ENCODE data around the gene GRAP. TPM values are rescaled to one million over a fixed set of nuclear protein-coding genes. Genes with fewer than 3 reads are reported as not detected.

The GRAP gene
- total and polyA plus RNA-seq, 9 of the 15 experiments (the other 6 are each of a cell fraction or from before 2014, with no cell fraction given) = 0.07 to 0.41 (median 0.19) TPM; not detected in 5

GRCh38 chr17:19004421-19005136 lies 42.2 kb downstream of the GRAP start, which contains the start of gene FAM83G (continued):
- TF ChIP-seq, protein P1, sequence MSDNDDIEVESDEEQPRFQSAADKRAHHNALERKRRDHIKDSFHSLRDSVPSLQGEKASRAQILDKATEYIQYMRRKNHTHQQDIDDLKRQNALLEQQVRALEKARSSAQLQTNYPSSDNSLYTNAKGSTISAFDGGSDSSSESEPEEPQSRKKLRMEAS (CRISPR knock-in tag; IDR thresholded peaks at IDR 0.05) = peak; percentile 57
- TF ChIP-seq YBX1 (IDR thresholded peaks at IDR 0.05) = no peak
- TF ChIP-seq JUND (IDR thresholded peaks at IDR 0.05; ENCODE audit: borderline replicate concordance, low read depth, low read length) = peak; percentile 90
- peak; percentile 81; the same call in 2 of the 3 replicates for TF ChIP-seq JUND (tag; IDR thresholded peaks at IDR 0.05; ENCODE audit: borderline replicate concordance, low read depth, low read length)
- TF ChIP-seq, protein P2, sequence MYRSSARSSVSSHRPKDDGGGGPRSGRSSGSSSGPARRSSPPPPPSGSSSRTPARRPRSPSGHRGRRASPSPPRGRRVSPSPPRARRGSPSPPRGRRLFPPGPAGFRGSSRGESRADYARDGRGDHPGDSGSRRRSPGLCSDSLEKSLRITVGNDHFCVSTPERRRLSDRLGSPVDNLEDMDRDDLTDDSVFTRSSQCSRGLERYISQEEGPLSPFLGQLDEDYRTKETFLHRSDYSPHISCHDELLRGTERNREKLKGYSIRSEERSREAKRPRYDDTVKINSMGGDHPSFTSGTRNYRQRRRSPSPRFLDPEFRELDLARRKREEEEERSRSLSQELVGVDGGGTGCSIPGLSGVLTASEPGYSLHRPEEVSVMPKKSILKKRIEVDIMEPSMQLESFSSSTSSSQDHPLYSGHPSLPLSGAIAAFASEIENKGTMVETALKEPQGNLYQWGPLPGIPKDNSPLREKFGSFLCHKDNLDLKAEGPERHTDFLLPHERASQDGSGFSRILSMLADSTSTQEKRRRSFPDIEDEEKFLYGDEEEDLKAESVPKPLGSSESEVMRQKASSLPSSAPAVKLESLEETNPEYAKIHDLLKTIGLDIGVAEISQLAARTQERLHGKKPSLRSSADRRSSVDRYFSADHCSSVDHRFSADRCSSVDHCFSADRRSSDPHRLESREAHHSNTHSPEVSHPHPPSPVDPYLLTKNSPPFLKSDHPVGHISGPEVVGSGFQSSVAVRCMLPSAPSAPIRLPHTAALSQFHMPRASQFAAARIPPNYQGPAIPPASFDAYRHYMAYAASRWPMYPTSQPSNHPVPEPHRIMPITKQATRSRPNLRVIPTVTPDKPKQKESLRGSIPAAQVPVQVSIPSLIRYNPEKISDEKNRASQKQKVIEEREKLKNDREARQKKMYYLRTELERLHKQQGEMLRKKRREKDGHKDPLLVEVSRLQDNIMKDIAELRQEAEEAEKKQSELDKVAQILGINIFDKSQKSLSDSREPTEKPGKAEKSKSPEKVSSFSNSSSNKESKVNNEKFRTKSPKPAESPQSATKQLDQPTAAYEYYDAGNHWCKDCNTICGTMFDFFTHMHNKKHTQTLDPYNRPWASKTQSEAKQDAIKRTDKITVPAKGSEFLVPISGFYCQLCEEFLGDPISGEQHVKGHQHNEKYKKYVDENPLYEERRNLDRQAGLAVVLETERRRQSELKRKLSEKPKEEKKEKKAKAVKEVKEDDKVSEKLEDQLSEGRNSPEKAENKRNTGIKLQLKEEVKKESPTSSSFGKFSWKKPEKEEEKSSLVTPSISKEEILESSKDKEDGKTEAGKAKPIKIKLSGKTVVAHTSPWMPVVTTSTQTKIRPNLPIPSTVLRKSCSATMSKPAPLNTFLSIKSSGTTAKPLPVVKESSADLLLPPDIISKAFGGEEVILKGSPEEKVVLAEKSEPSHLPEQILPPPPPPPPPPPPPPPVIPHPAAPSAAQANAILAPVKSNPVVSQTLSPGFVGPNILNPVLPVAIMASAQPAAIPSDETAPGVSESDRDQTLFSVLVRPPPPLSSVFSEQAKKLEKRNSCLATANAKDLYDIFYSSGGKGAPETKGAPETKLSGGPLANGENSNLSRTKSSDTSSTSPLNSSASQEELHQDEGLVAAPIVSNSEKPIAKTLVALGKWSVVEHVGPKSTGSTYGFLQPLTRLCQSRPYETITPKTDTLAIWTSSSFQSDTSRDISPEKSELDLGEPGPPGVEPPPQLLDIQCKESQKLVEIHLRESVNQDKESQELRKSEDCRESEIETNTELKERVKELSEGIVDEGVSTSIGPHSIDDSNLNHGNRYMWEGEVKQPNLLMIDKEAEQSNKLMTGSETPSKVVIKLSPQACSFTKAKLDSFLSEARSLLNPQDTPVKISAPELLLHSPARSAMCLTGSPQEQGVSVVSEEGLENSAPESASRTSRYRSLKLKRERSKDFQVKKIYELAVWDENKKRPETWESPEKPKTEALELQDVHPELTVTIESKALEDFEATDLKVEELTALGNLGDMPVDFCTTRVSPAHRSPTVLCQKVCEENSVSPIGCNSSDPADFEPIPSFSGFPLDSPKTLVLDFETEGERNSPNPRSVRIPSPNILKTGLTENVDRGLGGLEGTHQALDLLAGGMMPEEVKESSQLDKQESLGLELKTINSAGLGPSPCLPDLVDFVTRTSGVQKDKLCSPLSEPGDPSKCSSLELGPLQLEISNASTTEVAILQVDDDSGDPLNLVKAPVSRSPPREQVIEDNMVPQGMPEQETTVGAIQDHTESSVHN (IDR thresholded peaks at IDR 0.05; ENCODE audit: borderline replicate concordance in 1 of 2, low read depth in 1 of 2) = no peak
- TF ChIP-seq TEAD4 (IDR thresholded peaks at IDR 0.05; ENCODE audit: low read length) = no peak
- TF ChIP-seq TEAD4 (CRISPR knock-in tag; IDR thresholded peaks at IDR 0.05; ENCODE audit: borderline replicate concordance) = no peak
- TF ChIP-seq RUNX1 (IDR thresholded peaks at IDR 0.05; ENCODE audit: low read depth) = no peak
- TF ChIP-seq GTF3C2 (IDR thresholded peaks at IDR 0.05; ENCODE audit: borderline replicate concordance, extremely low read depth, insufficient read length) = peak; percentile 33
- no peak for TF ChIP-seq RBM22 (IDR thresholded peaks at IDR 0.05; ENCODE audit: low read depth, low read length, poor library complexity, severe bottlenecking)
- no peak for TF ChIP-seq ZNF655 (CRISPR knock-in tag; IDR thresholded peaks at IDR 0.05)
- TF ChIP-seq ARID1B (IDR thresholded peaks at IDR 0.05) = peak; percentile 37
- no peak for TF ChIP-seq ZNF23 (CRISPR knock-in tag; IDR thresholded peaks at IDR 0.05)

All from K562 (cell line).